Kidney tubule cell (primary cell): ENCODE measurements around the gene NXNL2.

Source experiments
- DNase-seq: peaks from one replicate; pipeline ENCODE4 v3.0.0-alpha.2; 2018; ENCODE audit warnings: low spot score

NXNL2 gene

GRCh38 chr9:88578121-88579049 is 43.4 kb downstream of the NXNL2 start:
- DNase-seq, result peak; percentile 79

- no peak for DNase-seq
Measured at GRCh38 chr9:88579050-88579715, 44.2 kb downstream of the NXNL2 start.

GRCh38 chr9:88580961-88581360 is 46.0 kb downstream of the NXNL2 start:
- no peak for DNase-seq

GRCh38 chr9:88583901-88584596 is 49.1 kb downstream of the NXNL2 start:
- no peak for DNase-seq

- no peak for DNase-seq
Measured at GRCh38 chr9:88585426-88585825, 50.4 kb downstream of the NXNL2 start.

- DNase-seq, result no peak
Measured at GRCh38 chr9:88586452-88586851, 51.5 kb downstream of the NXNL2 start.

- peak; percentile 24 for DNase-seq
Measured at GRCh38 chr9:88587182-88587581, 52.2 kb downstream of the NXNL2 start.

- DNase-seq, result no peak
Measured at GRCh38 chr9:88587885-88588649, 53.1 kb downstream of the NXNL2 start.

- no peak for DNase-seq
Measured at GRCh38 chr9:88589656-88590055, 54.7 kb downstream of the NXNL2 start.

- DNase-seq, result no peak
Measured at GRCh38 chr9:88590558-88591146, 55.7 kb downstream of the NXNL2 start.

GRCh38 chr9:88593537-88594185 is 58.7 kb downstream of the NXNL2 start:
- DNase-seq, result peak; percentile 48
